WTC11 (cell line): ENCODE measurements around the gene UMODL1.

Experiments
- AFF4 ChIP-seq: sonication (generic); formaldehyde crosslinking; IDR thresholded peaks from 2 replicates; pipeline ENCODE4 v1.8.1; 2023; ENCODE audit warnings: mild to moderate bottlenecking, missing genetic modification reagents, borderline replicate concordance
- CBFB ChIP-seq: sonication (generic); formaldehyde crosslinking; IDR thresholded peaks from 2 replicates; pipeline ENCODE4 v1.8.1; 2022; ENCODE audit warnings: mild to moderate bottlenecking, low read depth, missing genetic modification reagents
- MAX ChIP-seq: sonication (generic); formaldehyde crosslinking; IDR thresholded peaks from 2 replicates; pipeline ENCODE4 v1.8.0; 2022; ENCODE audit warnings: mild to moderate bottlenecking, missing genetic modification reagents
- STAT6 ChIP-seq: sonication (generic); formaldehyde crosslinking; conservative IDR thresholded peaks from 2 replicates; pipeline ENCODE4 v1.8.1; 2023; ENCODE audit warnings: mild to moderate bottlenecking, low read depth, missing genetic modification reagents, moderate library complexity
- TF ChIP-seq, protein P1 (sequence below): fragments of 200-600 bp; IDR thresholded peaks from 2 replicates; pipeline ENCODE4 v1.8.0; 2022; ENCODE audit warnings: antibody characterized with exemption

DNA sequence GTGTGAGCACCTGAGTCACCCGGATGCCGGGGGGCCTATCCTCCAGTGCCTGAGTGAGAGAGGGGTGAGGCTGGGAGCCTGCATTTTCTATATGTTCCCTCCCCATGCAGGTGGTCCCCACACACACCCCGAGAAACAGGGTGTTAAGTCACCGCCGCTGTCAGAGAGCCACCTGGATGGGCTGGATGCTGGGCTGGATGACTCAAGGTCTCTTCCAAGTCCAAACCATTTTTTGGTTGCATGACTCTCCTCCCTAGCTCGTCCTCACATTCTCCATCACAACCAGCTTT is 2.9 kb upstream of the UMODL1 start:
- no peak for TF ChIP-seq MAX (CRISPR knock-in tag)
- TF ChIP-seq, protein P1, sequence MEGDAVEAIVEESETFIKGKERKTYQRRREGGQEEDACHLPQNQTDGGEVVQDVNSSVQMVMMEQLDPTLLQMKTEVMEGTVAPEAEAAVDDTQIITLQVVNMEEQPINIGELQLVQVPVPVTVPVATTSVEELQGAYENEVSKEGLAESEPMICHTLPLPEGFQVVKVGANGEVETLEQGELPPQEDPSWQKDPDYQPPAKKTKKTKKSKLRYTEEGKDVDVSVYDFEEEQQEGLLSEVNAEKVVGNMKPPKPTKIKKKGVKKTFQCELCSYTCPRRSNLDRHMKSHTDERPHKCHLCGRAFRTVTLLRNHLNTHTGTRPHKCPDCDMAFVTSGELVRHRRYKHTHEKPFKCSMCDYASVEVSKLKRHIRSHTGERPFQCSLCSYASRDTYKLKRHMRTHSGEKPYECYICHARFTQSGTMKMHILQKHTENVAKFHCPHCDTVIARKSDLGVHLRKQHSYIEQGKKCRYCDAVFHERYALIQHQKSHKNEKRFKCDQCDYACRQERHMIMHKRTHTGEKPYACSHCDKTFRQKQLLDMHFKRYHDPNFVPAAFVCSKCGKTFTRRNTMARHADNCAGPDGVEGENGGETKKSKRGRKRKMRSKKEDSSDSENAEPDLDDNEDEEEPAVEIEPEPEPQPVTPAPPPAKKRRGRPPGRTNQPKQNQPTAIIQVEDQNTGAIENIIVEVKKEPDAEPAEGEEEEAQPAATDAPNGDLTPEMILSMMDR, result no peak
- no peak for TF ChIP-seq AFF4 (CRISPR knock-in tag)
- TF ChIP-seq CBFB, result no peak
- TF ChIP-seq STAT6 (CRISPR knock-in tag), result no peak
